Measurements from ENCODE around the gene GPR137B.

DNA sequence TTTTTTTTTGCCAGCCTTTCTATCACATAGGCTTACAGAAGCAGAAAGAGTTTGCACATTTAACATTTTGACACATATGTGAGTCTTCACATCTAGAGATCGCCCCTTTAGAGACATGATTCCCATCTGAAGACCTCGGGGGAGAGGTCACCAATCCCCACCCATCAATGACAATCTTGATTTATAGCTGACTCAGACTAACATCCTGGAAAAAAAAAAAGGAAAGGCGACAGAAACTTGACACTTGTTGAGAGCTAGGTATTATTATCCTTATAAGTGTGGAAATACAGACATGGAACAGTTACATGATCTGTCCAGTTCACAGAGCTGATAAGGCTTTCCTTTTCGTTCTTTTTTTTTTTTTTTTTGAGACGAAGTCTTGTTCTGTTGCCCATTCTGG lies 49.4 kb upstream of the GPR137B start:
- TF ChIP-seq, protein P1, sequence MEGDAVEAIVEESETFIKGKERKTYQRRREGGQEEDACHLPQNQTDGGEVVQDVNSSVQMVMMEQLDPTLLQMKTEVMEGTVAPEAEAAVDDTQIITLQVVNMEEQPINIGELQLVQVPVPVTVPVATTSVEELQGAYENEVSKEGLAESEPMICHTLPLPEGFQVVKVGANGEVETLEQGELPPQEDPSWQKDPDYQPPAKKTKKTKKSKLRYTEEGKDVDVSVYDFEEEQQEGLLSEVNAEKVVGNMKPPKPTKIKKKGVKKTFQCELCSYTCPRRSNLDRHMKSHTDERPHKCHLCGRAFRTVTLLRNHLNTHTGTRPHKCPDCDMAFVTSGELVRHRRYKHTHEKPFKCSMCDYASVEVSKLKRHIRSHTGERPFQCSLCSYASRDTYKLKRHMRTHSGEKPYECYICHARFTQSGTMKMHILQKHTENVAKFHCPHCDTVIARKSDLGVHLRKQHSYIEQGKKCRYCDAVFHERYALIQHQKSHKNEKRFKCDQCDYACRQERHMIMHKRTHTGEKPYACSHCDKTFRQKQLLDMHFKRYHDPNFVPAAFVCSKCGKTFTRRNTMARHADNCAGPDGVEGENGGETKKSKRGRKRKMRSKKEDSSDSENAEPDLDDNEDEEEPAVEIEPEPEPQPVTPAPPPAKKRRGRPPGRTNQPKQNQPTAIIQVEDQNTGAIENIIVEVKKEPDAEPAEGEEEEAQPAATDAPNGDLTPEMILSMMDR (IDR thresholded peaks at IDR 0.05; ENCODE audit: poor library complexity, severe bottlenecking) = no peak
- TF ChIP-seq MXI1 (conservative IDR thresholded peaks at IDR 0.05; ENCODE audit: poor library complexity, severe bottlenecking) = no peak
- TF ChIP-seq TAF1 (IDR thresholded peaks at IDR 0.05; ENCODE audit: low read depth) = no peak
- TF ChIP-seq POLR2AphosphoS5 (IDR thresholded peaks at IDR 0.05) = no peak
- TF ChIP-seq EZH2 (IDR thresholded peaks at IDR 0.05; ENCODE audit: borderline replicate concordance, insufficient read depth, low read length, poor library complexity, severe bottlenecking) = no peak
- TF ChIP-seq, protein P2, sequence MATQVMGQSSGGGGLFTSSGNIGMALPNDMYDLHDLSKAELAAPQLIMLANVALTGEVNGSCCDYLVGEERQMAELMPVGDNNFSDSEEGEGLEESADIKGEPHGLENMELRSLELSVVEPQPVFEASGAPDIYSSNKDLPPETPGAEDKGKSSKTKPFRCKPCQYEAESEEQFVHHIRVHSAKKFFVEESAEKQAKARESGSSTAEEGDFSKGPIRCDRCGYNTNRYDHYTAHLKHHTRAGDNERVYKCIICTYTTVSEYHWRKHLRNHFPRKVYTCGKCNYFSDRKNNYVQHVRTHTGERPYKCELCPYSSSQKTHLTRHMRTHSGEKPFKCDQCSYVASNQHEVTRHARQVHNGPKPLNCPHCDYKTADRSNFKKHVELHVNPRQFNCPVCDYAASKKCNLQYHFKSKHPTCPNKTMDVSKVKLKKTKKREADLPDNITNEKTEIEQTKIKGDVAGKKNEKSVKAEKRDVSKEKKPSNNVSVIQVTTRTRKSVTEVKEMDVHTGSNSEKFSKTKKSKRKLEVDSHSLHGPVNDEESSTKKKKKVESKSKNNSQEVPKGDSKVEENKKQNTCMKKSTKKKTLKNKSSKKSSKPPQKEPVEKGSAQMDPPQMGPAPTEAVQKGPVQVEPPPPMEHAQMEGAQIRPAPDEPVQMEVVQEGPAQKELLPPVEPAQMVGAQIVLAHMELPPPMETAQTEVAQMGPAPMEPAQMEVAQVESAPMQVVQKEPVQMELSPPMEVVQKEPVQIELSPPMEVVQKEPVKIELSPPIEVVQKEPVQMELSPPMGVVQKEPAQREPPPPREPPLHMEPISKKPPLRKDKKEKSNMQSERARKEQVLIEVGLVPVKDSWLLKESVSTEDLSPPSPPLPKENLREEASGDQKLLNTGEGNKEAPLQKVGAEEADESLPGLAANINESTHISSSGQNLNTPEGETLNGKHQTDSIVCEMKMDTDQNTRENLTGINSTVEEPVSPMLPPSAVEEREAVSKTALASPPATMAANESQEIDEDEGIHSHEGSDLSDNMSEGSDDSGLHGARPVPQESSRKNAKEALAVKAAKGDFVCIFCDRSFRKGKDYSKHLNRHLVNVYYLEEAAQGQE (IDR thresholded peaks at IDR 0.05; ENCODE audit: borderline replicate concordance) = no peak
- TF ChIP-seq EP300 (conservative IDR thresholded peaks at IDR 0.05; ENCODE audit: poor library complexity, severe bottlenecking) = no peak
